Cerebellar cortex (tissue), 1 donor: ENCODE measurements around the gene IQCK.
A peak's percentile ranks its signal among the peaks of the same experiment; 100 is the strongest.
"Not testable (repeated sequence)": the region's sequence is repeated elsewhere in the genome, so short reads cannot be mapped to it uniquely, and the experiment has no call there.

Source experiments
- DNase-seq: peaks from one replicate; pipeline ENCODE4 v3.0.0-alpha.2; 2015; ENCODE audit warnings: low spot score

Gene IQCK, protein sequence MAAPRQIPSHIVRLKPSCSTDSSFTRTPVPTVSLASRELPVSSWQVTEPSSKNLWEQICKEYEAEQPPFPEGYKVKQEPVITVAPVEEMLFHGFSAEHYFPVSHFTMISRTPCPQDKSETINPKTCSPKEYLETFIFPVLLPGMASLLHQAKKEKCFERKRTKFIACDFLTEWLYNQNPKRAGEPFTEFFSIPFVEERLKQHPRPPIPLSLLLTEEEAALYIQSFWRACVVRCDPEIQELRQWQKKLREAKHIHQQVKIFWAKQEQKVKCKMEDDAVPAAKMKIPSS

DNA sequence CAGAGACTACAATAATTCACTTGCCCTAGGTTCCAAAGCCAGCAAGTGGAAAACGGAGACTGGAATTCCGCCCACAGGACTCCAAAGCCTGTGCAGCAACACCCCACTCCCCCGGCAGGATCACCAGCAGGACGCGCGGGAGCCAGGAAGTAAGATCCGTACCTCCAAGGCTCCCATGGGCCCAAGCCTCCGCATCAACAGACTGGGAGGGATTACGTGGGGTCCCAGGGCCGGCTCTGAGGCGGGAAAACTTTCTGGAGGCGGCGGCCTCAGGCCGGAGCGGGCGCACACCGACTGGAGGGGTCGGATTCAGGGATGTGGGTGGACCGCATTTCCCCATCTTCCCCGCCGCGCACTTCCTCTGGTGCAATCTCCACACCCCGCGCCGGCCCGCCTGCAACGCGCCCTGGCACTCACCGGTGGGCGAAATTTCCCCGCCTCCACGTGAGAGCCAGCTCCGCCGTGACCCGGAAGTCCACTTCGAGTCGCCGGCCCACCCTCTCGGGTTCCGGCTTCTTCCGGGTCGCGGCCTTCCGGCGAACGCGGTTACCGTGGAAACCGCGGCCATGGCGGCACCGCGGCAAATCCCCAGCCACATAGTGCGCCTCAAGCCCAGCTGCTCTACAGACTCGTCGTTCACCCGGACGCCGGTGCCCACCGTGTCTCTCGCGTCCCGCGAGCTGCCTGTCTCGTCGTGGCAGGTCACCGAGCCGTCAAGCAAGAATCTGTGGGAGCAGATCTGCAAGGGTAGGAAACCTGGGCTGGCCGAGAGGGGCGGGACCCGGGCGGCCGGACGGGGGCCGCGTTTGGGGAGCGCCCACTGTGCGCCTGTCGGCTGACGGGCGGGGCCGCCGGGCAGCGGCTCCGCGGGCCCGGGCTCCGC lies at the start of gene IQCK, which contains the start of gene KNOP1:
TSS of gene IQCK (plus strand) at position 531 of the 883 bp plus-strand sequence. CDS start at position 567, 36 bp downstream.
TSS of gene KNOP1 (minus strand) at position 487 of the 883 bp plus-strand sequence. CDS start 3,192 bp downstream, outside the sequence.
- peak; percentile 87 for DNase-seq

DNA sequence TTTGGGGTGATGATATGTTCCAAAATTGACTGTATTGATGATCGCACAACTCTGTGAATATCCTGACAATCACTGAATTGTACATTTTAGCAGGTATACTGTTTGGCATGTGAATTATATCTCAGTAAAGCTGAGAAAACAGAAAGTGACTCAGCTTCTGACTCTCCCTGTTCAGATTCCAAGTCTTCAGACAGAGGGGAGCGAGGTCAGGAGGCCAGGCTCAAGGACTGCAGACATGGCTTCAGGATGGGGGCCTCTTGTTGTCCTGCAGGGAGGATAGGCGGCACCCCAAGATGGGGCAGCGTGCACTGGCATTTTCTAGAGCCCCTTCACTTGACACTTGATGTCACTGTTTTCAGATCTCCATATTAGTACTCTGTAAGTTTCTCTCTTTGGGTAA lies 45.7 kb upstream of the IQCK start:
- no peak for DNase-seq

DNA sequence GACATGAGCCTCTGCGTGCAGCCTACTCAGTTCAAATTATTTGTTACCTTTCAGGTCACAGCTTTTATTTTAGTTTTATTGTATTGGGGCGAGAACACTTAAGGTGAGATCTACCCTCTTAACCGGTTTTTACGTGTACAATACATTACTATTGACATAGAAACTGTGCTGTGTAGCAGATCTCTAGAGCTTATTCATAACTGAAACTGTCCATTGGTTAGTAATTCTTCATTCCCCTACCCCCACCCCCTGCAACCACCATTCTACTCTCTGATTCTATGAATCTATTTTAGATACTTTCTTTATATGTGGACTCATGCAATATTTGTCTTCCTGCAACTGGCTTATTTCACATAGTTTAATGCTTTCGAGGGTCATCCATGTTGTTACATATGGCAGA lies 43.6 kb upstream of the IQCK start:
- no peak for DNase-seq

DNA sequence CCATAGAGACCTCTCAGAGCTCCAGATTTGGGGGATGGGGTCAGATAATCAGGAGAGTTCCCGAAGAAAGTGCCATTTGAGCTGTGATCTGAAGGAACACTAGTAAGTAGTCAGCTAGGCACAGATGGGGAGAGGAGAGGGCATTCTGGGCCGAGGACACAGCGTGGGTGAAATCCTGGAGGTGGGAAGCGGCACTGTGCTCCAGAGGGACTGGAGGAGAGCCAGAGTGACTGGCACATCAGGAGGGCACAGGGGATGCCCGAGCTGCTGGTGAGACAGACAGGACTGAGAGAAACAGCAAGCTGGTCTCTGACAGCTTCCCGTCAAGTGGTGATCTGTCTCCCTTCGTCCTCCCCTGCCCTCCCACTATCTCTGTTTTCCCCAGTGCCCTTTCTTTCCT lies 40.7 kb upstream of the IQCK start:
- no peak for DNase-seq

DNA sequence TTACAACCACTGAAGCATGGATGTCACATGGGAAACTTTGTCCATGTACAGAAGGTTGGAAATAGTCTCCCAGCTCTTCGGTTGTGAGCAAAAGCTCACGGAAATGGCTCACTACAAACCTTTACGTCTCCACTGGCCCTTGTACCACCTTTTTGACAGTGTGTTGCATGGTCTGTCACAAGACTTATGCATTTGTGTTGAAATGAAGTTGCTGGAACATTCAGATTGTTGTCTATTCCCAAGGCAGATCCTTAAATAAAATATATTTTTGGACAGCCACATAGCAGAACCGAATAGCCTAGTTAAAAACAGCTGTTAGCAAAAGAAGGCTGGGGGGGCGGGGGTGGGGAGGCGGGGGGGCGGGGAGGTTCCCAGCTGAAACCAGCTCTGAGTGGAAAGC lies 39.3 kb upstream of the IQCK start:
- no peak for DNase-seq

DNA sequence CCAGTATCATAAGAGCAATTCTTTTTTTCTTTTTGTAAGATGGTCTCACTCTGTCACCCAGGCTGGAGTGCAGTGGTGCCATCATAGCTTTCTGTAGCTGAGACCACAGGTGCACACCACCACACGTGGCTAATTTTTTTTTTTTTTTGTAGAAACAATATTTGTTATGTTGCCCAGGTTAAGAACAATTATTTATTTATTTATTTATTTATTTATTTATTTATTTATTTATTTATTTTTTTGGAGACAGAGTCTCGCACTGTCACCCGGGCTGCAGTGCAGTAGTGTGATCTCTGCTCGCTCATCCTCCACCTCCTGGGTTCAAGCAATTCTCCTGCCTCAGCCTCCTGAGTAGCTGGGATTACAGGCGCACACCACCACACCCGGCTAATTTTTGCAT lies 38.8 kb upstream of the IQCK start:
- not testable (repeated sequence) for DNase-seq

DNA sequence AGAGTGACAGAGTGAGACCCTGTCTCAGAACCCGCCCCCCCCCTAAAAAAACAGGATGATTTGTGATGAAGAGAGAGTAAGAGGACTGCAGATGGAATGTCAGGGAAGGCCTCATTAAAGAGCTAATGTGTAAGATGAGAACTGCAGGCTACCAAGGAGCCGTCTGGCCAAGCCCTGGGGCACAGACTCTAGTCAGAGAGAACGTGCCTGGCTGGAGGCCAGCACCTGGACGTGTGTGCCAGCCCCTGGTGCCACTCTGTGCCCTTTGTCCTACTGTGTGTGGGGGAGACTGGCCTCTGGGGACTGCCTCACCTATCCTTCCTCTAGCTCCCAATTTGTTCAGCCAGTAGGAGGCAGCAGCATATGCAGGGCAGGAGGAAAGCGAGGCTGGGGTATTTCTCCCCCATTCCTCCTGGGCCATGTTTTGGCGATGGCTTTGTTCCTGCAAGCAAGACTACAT lies 37.2 kb upstream of the IQCK start:
- DNase-seq = no peak

DNA sequence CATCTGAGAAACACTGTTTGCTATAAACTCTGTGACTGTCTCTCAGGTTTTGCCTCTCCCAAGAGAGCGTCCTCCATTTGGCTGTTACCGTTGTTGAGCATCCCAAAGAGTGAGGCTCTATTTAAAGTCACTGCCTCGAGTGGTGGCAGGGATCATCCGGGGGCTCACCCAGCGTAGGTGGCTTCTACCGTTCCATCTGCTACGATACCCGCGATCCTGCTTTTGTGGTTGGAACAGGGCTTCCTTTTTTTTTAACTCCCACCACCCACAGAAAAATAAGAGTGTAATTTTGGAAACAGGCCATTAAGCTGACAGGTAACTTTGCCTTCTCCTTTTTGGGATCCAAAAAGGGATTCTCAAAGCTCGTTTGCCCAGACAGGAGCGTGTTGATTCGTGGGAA lies 36.4 kb upstream of the IQCK start:
- DNase-seq = no peak

DNA sequence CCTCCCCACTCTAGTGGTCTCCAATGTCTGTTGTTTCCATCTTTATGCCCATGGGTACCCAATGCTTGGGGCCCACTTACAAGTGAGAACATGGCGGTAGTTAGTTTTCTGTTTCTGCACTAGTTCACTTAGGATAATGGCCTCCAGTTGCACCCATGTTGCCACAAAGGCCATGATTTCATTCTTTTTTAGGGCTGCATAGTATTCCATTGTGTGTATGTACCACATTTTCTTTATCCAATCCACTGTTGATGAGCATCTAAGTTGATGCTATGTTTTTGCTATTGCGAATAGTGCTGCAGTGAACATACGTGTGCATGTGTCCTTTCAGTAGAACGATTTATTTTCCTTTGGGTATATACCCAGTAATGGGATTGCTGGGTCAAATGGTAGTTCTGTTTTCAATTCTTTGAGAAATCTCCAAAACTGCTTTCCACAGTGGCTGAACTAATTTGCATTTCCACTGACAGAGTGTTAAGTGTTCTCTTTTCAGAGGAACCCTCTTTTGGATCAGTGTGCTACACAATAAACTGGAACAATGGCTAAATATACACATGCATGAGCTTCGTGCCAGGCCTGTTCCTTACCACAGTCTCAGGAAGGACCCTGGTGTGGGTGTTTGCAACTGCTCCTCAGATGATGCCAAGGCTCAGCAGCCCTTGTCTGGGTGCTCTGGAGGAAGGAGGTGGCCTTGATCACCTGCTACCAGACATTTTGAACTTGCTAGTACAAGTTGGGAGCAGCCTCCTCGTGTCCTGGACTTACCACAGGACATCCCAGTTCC lies 34.4 kb upstream of the IQCK start:
- DNase-seq = no peak

DNA sequence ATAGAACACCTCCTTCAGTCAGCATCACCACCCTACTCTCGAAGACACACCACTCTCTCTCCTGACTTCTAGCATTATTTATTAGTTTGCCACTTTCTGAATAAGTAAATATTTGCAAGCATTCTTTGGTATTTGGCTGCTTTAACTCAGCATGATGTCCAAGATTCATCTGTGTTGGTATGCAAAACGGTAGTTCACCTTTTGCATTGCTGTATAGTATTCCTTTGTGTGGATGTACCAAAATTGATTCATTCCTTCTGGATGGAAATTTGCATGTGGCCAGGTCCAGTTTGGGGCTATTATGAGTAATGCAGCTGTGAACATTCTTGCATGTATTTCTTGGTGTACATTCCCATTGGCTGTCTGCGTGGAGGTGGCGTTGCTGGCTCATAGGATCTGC lies 32.9 kb upstream of the IQCK start:
- DNase-seq = no peak

DNA sequence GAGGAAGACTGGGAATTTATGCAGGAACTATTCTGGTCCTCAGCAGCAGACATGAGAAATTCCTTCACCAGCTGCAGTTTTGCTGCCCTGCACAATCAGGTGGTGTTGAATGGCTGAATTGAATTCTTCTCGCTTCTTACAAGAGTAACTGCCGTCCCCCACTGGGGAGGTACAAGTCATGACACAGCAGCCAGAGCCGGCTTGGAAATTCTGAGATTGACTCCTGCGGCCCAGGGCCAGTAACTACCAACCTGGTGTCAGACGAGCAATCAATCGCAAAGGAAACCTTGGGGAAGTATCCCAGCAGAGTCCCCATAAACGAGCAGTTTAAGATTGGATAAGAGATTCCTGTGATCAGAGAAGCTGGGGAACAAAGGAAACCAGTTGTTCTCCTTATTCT lies 30.8 kb upstream of the IQCK start:
- DNase-seq = no peak

DNA sequence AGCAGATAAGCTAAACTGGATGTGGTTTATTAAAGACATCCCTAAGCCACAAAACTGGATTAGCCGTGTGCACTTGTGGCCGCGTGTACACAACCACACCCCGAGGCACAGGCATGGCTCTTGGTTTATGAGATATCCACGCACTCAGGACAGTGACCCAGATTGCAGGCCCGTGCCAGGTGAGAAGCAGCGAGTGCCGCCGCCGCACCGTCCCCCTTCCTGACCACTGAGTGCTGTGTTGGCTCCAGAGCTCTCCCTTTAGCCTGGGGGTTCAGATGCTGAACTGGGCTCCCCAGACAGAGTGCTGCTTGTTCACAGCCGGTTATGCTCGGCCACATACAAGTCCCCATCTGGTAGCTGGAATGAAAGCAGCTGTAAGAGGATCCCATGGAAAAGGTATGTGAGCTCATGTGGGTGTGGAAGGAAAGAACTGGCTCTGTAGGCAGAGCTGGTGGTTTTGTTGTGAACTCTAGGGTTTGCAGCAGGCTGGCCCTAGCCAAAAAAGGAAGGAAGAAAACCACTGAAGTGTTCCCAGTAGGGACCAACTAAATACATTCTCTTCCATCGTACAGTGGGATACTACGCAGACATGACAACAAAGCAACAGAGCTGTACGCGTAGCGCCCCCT lies 29.6 kb upstream of the IQCK start:
- no peak for DNase-seq

DNA sequence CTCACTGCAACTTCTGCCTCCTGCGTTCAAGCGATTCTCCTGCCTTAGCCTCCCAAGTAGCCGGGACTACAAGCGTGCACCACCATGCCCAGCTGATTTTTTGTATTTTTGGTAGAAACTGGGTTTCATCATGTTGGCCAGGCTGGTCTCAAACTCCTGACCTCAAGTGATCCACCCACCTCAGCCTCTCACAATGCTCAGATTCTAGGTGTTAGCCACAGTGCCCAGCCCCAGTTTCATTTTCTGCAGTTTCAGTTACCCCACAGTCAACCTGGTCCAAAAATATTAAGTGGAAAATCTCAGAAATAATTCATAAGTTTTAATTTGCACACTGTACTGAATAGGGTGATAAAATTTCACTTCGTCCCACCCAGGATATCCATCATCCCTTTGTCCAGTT lies 28.7 kb upstream of the IQCK start:
- no peak for DNase-seq

DNA sequence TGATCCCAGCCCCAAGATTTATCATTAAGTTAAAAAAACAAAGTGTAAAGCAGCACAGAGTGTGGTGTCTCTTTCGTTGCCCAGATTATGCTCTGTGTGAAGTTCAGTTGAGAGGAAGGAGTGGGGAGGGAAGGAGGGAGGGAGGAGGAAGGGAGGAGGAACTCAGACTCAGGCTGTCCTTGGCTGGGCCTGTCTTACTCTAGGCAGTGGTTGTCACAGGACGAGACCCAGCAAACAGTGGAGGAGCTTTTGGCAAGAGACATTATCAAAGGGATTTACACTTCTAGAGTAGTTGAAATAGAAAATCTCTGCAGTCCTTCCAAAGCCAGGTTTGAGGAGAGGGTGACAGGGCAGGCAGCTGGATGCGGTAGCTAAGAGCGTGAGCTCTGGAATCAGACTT lies 27.9 kb upstream of the IQCK start:
- no peak for DNase-seq

DNA sequence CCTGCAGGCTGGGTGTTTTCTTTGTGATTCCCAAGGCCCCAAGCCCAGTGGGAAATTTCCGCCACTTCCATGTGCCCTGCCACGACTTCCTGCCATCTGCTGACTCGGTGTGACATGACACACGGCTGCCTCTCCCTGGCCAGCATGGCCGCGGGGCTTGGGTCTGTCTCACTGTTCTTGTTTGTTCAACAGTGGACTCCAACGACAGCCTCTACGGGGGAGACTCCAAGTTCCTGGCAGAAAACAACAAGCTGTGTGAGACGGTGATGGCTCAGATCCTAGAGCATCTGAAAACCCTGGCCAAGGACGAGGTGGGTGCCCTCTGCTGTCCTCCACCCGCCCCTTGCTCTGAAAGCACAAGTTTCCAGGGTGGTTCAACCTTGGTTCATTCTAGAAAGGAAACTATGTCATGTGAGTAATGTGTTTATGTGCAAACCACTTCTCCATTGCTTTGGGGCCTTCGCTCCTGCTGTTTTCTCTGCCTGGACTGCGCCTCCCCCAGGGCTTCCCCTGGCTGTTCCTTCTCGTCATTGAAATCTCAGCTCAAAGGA lies 26.8 kb upstream of the IQCK start:
- peak; percentile 78 for DNase-seq

DNA sequence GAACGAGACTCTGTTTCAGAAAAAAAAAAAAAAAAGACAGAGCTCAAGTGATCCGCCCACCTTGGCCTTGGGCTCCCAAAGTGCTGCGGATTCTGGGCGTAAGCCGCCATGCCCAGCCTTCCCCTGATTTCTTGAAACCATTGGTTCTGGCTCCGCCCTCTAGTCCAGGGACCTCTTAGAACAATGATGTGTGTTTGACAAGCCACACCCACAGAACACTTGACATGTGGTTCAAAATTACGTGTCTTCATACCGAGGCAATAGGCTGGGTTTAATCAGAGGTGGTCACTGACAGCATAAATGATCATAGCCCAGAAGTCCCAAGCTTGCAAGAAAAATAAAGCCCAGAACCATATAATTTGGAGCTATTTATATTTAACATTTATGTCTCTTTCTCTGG lies 23.1 kb upstream of the IQCK start:
- DNase-seq = no peak

DNA sequence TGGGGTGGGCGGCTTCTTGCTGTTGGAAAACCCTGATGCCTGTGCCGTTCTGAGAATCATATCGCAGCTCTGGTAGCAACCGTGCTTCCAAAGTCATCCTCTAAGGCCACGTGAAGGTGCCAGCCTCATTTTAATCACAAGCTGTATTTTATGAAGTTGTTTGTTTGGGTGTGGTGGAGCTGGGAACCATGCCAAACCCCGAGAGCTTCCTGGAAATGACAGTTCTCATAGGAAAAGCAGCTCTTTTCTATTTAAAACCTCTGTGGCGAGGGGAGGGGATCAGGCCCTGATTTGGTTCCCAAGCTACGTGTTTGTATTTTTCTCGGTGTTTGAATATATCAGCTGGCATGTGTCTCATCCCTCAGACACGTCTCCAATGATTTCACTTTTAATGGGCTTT lies 21.7 kb upstream of the IQCK start:
- DNase-seq = peak; percentile 44

DNA sequence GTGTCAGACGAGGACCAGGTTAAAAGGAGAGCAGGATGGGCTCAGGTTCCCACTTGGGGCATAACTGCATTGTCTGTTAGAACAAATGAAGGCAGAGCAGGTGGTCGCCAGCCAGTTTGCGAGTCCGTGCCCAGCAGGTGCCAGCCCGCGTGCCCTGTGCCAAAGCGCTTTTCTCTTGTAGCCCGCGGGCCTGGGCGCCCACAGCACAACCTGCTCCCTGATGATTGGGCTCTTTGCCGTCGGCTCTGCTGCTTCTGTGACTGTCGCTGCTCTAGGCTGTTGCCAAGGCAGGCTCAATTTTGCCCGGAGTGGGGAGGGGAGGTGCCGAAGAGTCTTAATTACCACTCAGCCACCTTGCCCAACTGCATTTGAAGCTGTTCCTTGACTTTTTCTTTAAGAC lies 21.1 kb upstream of the IQCK start:
- peak; percentile 43 for DNase-seq

DNA sequence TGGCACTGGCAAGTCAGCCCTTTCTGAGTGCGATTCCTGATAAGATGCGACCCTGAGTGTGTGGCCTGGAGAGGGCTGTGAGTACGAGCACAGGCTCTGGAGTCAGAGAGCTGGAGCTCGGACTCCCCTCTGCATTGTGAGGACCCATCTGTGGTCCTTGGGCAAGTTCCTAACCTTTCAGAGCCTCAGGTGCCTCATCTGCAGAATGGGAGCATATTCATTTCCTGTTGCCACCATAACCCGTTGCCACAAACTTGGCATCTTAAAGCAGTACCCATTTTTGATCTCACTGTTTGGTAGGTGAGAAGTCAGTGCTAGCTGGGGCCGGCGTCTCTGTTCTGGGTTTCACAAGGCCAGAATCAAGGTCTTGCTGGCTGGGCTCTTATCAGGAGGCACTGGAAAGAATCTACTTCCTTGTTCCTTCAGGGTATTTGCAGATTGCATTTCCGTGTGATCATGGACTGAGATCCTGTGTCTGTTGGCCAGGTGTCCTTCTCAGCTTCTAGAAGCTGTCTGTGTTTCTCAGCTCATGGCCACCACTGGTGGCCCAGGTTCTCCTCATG lies 20.2 kb upstream of the IQCK start:
- DNase-seq = no peak

DNA sequence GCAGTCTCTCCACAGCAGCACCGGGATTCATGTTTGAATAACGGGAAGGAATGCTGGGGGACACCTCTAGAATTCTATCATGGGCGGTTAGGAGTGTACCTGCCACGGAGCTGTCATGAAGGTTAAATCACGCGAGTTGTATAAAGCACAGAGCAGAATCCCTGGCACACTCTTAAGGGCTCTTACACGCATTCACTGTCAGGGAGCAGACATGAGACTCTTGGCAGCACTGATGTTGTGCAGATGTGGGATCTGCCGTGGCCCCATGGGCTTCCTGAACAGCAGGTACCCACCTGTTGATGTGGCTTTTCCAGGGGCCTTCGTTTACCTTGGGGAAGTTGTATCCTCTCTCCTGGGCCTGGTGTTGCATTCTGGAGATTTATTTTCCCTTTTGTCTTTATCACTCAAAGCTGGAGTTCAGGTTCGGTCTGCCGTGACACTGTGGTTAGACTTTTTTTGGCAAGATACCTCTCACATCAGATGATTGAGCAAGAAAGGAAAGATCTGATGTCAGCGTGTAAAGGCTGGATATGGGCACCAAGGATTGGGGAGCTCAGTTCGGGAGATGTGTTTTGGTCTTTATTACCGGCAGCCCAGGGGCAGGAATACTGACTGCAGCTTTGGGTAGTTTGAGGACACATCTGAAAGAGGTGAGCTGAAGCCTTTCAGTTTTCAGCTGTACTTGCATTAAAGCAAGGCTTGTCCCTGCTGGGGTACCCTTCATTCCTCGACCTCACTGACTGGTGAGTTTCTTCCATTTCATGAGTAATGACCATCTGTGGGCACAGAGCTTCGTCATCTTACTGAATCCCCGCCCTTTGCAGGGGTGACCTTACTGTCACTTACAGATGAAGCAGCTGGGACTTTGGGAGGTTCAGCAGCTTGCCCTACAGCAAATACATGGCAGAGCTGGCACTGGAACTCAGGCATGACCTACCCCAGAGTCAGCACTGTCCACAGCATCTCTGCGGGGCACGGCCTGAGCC lies 19.3 kb upstream of the IQCK start:
- no peak for DNase-seq
